Measurements from ENCODE around the gene TBX15. TPM values are rescaled to one million over a fixed set of nuclear protein-coding genes. Genes with fewer than 3 reads are reported as not detected.
"Not testable (repeated sequence)": the region's sequence is repeated elsewhere in the genome, so short reads cannot be mapped to it uniquely, and the experiment has no call there.

TBX15 gene
- total RNA-seq, 1 donor = under 0.01 TPM

DNA sequence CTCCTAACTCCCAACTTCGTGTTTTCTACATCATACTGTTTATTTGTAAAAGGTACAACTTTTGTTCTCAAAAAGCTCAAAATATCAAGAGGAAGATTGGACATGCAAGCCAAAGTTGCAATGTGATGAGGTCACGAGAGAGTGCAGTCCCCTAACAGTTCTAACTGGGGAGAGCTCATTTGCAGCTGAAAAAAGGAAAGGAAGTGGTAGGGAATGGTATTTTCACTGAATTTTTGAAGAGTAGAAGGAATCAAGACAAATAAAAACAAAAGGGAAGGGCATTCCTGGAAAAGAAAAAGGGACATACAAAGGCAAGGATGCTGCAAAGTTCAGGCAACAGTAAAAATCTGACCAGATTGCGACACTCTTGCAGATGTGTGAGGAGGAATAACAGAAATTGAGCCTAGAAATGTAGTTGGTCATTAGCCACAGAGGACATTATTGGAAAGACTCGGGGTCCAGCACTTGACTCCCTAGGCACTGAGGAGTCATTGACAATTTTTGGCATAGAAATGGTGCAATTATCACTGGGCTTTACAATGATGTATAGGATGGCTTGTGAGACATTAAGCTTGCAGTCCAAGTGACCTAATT is 67.9 kb downstream of the TBX15 start:
- TF ChIP-seq, protein P1, sequence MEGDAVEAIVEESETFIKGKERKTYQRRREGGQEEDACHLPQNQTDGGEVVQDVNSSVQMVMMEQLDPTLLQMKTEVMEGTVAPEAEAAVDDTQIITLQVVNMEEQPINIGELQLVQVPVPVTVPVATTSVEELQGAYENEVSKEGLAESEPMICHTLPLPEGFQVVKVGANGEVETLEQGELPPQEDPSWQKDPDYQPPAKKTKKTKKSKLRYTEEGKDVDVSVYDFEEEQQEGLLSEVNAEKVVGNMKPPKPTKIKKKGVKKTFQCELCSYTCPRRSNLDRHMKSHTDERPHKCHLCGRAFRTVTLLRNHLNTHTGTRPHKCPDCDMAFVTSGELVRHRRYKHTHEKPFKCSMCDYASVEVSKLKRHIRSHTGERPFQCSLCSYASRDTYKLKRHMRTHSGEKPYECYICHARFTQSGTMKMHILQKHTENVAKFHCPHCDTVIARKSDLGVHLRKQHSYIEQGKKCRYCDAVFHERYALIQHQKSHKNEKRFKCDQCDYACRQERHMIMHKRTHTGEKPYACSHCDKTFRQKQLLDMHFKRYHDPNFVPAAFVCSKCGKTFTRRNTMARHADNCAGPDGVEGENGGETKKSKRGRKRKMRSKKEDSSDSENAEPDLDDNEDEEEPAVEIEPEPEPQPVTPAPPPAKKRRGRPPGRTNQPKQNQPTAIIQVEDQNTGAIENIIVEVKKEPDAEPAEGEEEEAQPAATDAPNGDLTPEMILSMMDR (IDR thresholded peaks at IDR 0.05; ENCODE audit: insufficient read depth, low read depth, low read length) = no peak
- DNase-seq (ENCODE audit: low read depth) = no peak
- H3K4me3 ChIP-seq (ENCODE audit: low read depth, low read length) = no peak overlapping the region

DNA sequence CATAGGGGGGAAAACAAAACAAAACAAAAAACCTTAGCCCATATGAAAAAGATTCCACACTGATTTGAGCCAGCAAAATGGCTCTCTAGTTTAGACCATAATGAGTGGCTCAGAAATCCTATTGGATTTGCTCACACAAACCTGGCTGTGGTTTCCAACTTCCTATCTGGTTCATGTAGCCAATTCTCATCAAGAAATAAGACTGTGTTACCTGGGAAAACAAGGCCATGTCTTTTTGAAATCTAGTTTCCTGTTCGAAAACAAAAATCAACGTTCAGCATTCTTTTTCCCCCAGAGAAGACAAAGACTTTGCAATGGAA is 69.2 kb downstream of the TBX15 start:
- no peak overlapping the region for H3K4me3 ChIP-seq (ENCODE audit: low read depth, low read length)
- TF ChIP-seq, protein P1 (IDR thresholded peaks at IDR 0.05; ENCODE audit: insufficient read depth, low read depth, low read length) = no peak
- no peak for DNase-seq (ENCODE audit: low read depth)

DNA sequence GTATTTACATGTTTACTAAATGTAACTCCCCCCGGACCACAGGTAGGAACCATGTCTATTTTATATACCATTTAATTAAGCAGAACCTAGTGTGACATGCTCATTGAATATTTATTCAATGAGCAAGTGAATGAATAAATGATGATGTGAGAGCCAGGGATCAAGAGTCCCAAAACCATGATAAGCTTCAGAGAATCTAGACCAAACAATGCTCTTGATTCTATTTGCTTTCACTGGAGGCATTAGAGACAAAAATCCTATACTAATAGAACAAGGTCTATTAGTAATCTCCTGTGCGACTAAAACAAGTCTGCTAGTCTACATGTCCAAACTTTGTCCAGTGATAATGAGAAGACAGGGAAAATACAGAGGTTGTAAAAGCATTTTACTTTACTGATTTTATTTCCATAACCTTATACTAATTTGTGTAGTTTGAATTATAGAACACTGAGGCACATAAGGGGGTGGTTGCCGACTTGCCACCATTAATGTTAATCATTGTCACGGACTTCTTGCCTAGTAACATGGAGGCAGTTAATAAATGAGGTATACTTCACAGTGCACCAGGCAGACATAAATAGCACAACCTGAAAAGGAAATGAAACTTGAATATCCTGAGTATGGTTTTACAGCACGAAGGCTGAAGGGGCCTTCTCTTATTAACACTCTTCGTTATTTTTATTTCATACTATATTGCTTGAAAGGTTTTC is 69.8 kb downstream of the TBX15 start:
- no peak overlapping the region for H3K4me3 ChIP-seq (ENCODE audit: low read depth, low read length)
- DNase-seq (ENCODE audit: low read depth) = no peak
- TF ChIP-seq, protein P1 (IDR thresholded peaks at IDR 0.05; ENCODE audit: insufficient read depth, low read depth, low read length) = no peak

DNA sequence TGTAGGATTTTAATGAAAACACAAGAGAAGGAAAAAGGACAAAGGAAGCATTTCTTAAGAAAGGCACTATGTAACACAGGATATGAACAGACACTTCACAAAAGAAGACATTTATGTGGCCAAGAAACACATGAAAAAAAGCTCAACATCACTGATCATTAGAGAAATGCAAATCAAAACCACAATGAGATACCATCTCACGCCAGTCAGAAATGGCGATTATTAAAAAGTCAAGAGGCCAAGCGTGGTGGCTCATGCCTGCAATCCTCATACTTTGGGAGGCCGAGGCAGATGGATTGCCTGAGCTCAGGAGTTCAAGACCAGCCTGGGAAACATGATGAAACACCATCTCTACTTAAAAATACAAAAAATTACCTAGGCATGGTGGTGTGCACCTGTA is 71.8 kb downstream of the TBX15 start:
- not testable (repeated sequence) for H3K4me3 ChIP-seq (ENCODE audit: low read depth, low read length); DNase-seq (ENCODE audit: low read depth)

DNA sequence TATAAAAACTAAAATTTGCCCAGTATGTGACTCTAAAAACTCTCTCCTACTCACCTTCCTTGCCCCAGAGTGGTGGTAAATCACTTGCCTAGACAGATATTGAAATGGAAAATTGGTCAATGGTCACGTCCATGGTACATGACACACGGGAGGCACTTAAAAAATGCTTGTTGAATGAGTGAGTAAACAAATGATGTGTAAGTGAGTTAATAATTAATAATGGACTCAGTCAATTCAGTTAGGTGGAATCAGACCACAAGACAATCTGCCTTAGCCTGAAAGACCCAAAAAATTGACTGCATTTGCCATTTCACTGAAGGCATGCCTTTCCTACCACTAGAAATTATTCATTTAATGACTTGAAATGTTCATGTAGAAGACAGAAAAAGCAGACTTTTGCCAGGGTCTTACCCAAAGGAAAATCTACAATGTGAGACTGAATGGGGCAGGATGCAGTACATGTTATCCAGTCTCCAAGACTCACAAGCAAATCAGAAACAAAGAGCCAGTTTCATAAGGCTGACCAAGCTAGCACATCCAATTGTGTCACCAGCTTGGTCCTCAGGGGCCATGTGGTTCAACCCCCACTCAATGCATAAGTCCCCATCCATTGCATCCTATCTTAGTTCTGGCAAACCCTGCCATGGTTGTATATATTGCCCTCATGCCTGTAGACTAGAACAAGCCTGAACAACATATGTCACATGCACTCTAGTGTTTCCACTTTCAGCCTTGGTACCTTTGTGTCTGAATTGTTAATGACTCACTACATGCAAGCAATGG is 73.6 kb downstream of the TBX15 start:
- TF ChIP-seq, protein P1 (IDR thresholded peaks at IDR 0.05; ENCODE audit: insufficient read depth, low read depth, low read length) = no peak
- no peak for DNase-seq (ENCODE audit: low read depth)
- no peak overlapping the region for H3K4me3 ChIP-seq (ENCODE audit: low read depth, low read length)

DNA sequence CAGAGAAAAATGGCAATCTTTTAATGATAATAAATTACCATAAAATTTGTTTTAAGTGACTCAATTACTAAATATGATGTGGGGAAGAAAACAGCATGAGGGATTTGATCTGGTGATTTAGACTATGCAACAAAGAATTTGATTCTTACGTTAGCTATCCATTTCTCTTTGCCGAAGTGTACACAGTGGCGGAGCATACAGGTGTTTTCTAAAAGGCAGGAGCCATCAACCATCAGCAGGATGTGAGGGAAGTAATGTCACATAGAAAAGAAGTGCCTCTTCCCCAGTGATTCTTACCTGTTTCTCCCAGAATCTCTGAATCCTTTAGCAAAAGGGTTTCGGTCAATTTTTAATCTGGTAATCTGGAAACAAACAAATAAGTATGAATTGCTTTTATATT is 74.3 kb downstream of the TBX15 start:
- DNase-seq (ENCODE audit: low read depth) = no peak
- TF ChIP-seq, protein P1 (IDR thresholded peaks at IDR 0.05; ENCODE audit: insufficient read depth, low read depth, low read length) = no peak
- H3K4me3 ChIP-seq (ENCODE audit: low read depth, low read length) = no peak overlapping the region

DNA sequence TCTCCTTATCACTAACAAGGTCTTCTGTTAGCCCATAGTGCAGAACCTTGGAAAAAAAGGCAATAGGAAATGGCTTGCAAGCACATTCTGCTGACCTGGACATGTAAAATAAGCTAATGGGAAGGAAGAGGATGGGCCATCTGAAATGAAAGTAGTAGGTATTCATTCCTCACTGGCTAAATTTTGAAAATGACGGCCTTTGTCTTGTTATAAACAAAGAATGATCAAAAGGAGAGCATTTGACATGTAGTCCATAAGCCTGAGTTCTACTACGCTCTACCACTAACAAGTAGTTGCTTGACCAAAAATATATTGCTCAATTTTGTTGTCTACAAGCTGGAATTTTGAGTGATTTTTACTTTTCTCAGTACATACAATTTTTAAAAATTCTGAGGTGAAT is 75.6 kb downstream of the TBX15 start:
- DNase-seq (ENCODE audit: low read depth) = no peak
- H3K4me3 ChIP-seq (ENCODE audit: low read depth, low read length) = no peak overlapping the region
- TF ChIP-seq, protein P1 (IDR thresholded peaks at IDR 0.05; ENCODE audit: insufficient read depth, low read depth, low read length) = no peak

Data from fibroblast of villous mesenchyme (primary cell).